Activated effector memory CD4-positive, alpha-beta T cell treated with Interleukin-2 at 50 U/mL for 16 hours (primary cell): ENCODE measurements around the gene PRPF6.

Experiments
- DNase-seq: peaks from one replicate; pipeline ENCODE4 v3.0.0-alpha.2; 2020

PRPF6 gene

DNA sequence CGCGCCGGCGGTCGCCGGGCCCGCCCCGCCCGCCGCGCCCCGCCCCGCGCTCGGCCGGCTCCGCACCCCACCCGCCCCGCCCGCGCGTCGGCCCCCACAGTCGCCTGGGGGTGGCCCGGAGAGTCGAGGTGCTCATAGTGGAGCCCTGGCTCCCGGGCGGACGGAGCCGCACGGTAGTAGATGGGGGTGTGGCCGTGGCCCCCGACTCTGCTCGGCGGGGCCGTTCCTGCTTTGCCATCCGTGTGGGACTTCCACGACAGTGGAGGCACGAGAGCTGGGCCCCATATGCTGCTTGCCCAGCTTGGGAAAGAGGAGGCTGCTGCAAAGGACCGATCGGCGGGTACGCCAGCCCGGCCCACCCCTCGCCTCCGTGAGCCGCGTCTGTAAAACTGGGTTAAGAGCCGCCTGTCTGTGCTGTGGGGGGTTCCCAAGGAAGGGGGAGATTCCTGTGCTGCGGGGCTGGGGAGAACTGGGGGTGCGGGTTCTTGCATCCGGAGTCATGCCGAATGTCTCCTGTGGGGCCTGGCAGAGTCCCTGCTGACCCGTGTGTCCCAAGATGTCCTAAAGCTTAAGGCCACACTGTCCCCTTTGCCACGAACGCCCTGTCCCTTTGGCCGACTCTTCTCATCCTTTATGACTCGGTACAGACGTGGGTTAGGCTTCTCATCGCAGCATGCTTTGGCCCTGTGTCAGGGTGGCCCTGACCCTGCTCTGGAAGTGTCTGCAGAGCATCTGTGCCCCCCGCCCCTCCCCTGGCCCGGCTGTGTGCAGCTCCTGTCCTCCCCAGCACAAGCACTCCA is 99.3 kb downstream of the PRPF6 start, which contains the start of gene OPRL1:
OPRL1 (plus strand) TSS at position 70 of the 800 bp plus-strand sequence. CDS start 12,639 bp downstream, outside the sequence.
- no peak for DNase-seq

DNA sequence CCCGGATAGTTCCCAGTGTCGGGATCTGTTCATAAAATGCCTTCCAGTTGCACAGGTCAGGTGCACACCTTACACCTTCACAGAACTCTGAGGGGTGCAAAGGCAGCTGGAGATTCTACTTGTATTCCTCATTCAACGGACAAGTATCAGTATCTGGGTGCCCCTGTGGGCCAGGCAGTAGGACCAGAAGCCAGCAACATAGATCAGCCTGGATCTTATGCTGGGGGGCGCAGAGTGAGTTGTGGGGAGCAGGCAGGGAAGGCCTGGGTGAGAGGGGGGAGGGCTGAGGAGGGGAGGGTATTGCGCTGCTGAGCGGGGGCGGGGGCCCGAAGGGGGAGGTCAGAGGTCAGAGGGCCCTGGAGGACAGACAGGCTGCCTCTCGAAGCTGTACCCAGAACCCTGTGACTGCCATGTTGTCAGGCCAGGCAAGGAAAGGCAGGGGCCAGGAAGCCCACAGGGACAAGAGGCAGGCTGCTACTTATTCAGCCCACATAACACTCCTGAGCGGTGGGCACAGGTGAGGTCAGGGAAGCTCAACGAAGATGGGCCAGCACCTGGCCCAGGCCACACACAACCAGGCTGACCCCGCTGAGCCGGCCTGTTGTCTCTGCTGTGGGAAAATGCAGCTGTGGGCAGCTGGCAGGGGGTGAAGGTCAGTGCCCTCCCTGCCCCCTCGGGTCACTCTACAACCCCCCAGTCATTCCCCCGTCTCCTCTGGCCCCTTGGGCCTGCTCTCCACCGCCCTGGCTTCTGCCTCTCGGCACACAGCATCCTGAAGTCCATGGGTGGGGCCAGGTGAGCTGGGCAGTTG is 100.1 kb downstream of the PRPF6 start:
- DNase-seq = no peak

DNA sequence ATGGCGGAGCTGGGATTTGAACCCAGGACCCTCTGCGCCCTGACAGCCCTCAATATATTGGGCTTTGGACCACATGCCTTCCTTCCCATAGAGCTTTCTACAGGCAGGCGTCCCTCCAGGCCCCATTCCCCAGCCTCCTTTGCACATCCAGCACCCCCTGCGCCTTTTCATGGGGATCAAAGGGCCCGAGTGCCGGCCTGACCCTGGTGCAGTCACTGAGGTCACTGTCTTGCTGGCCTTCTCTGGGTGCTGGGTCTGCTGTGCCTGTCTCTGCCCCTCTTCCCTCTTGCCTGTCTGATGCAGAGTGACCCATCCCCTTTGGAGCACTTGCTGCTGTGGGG is 100.7 kb downstream of the PRPF6 start:
- no peak for DNase-seq

DNA sequence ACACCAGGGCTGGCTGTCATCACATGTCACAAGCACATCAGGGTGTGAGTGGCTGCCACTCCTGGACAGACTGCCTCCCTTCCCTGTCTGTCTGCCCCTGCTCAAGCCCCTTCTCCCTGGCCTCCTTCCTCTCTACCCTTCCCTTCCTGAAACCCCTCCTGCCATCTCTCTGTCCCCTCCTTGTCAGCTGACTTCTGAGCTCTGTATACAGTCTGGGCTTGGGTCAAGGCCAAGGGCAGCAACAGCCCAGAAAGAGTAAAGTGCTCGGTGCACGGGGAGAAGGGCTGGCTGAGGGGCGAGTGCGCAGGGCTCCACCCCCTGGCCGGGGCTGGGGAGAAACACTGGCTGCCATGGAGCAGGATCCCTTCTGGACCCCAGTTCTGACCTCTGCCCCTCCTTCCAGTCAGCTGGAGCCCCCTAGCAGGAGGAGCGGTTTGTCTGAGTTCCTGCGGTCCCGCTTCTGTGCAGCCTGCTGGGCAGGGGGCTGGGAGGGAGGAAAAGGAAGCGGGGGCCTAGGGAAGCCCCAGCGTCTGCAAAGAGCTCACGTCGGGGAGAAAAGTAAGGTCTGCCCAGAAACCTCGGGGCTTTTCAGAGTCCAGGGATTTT is 101.3 kb downstream of the PRPF6 start:
- DNase-seq = no peak
